ENCODE data around the gene ATP7B.

The ATP7B gene

DNA sequence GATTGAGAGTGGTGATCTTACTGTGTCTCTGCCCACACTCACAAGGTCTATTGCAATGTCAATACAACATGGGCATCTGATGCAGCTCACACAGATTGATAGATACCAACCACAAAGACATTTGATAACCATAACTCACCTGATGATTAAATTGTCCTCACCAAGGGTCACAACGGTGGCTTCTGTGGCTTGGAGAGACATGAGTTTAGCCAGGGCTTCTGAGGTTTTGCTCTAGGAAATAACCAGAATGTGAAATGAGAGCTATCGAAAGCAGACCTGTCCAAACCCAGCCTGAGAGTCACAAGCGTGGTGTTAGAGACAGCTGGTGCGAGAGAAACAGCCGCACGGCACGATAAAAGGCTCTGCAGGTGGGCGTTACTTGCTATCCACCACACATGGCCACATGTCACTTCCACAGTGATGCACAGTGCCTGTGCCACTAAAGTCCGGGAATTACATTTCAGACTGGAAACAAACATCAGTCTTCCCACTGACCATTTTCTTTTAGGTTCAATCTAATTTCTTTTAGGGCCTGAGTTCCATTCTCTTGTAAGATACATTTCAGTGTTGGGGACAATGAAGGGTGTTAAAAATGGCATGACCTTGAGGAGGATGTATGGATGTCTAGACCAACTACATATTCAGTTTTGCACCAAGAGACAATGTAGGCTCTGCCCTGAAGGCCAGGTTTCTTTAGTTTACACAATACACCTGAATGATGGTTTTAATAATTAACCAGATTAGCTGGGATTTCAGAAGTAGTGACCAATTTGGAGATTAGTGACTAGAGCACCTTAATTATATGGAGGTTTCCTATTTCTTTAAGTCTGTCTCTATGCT lies 53.7 kb downstream of the ATP7B start:
- in situ Hi-C loops (cut with HindIII; ENCODE audit: low pct_ligation_motif_present, low pct_unique_long_range_greater_than_20kb, low sequenced_read_pairs), result no loop called here

DNA sequence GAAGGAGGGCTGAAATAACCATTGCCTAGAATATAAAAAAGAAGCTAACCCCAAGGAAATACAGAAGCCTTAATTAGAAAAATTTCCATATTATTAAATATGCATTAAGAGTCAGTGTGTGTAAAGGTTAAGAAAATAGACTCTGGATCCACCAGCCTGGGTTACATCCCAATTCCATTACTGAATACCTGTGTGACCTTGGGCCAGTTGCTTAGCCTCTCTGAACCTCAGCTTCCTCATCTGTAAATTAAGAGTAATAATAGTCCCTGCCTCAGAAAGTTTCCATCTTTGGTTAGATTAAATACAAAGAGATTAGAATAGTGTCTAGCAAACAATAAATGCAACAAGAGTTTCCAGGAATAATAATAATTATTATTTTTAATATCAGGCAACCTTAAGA lies 54.5 kb downstream of the ATP7B start:
- no peak for DNase-seq
- in situ Hi-C loops (cut with HindIII; ENCODE audit: low pct_ligation_motif_present, low pct_unique_long_range_greater_than_20kb, low sequenced_read_pairs), result no loop called here

More for the DNA sequence above, 53.7 kb downstream of the ATP7B start:
- no peak for DNase-seq

DNA sequence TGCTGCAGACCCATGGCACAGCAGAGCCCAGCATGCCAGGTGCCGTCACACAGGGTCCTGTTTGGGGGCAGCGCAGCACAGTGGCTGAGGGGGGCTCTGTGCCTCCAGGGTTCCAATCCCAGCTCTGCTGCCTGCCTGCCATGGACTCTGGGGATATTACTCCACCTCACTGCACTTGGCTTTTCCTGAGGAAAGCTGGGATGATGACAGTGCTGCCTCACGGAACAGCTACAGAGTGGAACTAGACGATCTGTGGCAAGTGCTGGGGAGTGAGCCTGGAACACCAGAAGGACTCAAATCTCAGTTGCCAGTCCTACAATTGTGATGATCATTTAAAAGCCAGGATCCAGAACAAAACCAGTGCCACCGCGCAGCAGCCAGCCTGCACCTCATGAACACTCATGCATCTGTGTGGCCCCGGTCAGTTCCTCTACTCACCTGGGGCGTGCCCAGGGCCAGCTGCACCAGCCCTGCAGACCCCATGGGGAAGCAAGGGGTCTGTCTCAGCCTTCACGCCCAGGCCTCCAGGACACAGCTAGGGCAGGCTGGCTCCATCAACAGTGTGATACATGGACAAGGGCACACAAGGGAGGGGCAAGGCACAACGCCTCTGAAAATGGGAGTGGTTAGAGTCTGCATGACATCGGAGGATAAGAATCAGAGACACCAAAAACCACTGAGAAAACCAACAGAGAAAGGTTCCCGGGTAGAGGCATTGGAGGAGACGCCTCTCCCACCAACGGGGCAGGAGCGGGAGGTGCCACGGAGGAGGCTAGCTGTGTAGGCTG lies 55.2 kb downstream of the ATP7B start:
- in situ Hi-C loops (cut with HindIII; ENCODE audit: low pct_ligation_motif_present, low pct_unique_long_range_greater_than_20kb, low sequenced_read_pairs), result no loop called here
- no peak for DNase-seq

DNA sequence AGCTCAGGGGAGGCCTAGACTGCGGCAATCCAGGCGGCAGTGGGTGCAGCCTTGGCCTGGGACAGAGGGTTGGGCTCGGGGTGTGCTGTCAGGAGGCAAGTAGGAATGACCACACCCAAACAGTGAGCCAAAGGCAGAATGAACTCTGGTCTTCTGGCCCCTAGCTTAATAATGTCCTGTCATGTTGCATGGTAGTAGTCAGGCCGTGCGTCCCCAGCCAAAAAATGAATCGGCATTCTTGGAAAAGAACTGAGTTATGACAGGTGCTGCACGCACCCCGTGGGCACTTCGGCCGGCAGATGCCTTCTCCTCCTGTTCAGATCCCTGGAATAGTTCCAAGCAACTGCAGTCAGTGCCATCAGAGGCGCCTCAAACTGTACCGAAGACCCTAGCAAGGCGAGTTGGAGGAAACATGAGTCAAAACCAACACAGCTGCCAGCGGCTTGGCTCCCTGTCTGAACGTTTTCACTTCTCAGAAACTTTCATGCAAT lies 55.9 kb downstream of the ATP7B start:
- in situ Hi-C loops (cut with HindIII; ENCODE audit: low pct_ligation_motif_present, low pct_unique_long_range_greater_than_20kb, low sequenced_read_pairs), result no loop called here
- no peak for DNase-seq

DNA sequence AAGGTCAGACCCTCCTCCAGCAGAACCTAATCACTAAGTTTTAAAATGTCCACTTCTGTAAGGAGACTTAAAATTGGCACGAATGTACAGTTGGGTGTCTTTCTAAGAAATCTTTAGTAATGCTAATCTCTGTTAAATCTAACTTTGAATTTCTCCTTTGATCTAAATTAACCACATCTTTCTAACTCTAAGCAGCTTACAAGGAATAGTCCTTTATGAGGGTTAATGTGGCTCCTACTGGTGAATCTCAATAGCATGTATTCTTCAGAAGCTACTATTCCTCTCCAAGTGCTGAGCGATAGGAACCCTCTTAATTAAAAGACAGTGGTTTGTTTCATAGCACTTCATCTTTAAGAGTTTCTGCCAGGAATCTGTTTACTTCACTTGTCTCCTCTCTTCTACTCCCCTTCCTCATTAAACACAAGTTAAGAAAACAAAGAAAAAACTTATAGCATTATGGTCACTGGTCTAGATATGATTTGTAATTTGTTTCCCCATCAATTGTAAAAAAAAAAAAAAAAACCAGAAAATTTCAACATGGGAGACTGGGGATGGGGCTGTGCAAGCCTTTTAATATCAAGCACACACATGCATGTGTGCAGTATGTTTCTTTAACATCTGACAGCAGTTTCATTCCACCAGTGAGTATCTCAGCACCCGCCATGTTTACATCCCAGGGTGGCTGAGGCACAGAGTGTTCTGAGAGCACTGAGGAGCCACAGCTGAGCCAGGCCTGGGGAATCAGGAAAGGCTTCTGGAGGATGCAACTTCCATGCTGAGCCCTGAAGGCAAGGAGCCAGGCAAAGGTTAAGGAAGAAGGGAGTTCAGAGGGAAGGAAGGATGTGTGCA lies 57.7 kb downstream of the ATP7B start:
- in situ Hi-C loops (cut with HindIII; ENCODE audit: low pct_ligation_motif_present, low pct_unique_long_range_greater_than_20kb, low sequenced_read_pairs), result no loop called here
- no peak for DNase-seq

DNA sequence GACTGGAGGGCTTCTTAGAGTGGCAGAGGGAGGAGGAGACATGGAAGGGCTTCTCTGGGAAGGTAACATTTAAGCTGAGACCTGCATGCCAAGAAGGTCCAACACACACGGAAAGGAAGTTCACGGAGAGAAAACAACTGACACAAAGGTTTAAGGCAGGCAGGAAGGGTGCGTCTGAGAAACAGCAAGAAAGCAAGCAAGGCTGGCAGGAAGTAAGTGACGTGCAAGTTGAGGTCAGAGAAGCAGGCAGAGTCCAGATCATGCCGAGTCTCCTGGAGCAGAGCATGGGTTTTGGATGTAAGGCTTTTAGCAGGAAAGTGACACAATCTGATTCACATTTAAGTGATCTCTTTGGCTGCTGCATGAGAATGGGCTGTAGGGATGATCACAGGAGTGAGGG lies 60.5 kb downstream of the ATP7B start:
- in situ Hi-C loops (cut with HindIII; ENCODE audit: low pct_ligation_motif_present, low pct_unique_long_range_greater_than_20kb, low sequenced_read_pairs), result no loop called here
- no peak for DNase-seq

DNA sequence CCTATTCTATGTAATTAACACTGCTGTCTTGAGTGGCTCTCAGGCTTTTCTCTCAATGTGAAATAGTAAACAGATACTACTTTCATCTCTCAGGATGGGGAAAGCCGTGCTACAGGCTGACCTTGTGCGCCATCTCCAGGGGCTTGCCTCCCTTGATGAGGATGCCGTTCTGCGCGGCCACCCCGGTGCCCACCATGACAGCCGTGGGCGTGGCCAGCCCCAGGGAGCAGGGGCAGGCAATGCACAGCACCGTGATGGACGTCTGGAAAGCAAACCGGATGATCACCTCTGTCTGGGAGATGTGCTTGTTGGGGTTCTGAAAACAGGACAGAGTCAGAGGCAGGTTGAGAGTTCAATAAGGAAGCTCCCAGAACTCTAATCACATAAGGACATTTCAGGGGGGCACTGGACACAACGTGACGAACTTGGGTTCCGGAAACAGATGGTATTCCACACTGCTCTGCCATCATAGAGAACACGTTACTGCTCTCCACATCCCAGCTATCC lies 65.0 kb downstream of the ATP7B start:
- in situ Hi-C loops (cut with HindIII; ENCODE audit: low pct_ligation_motif_present, low pct_unique_long_range_greater_than_20kb, low sequenced_read_pairs), result no loop called here
- DNase-seq, result no peak

DNA sequence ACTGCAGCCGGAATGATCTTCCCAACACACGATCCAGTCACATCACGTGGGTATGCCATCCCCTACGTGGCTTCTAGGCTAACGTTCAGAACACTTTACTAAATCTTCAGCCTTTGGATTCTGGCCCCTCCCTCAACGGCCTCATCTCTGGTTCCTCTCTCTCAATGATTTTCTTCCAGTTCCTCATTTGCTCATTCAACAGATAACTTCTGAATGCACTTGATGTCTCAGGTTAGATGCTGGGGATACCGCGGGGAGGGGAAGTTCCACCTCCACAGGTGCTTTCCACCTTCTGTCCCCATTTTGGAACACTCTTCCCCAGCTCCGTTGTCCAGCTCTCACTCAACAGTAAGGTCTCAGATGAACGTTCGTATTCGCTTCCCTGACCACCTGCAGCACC lies 66.1 kb downstream of the ATP7B start:
- in situ Hi-C loops (cut with HindIII; ENCODE audit: low pct_ligation_motif_present, low pct_unique_long_range_greater_than_20kb, low sequenced_read_pairs), result no loop called here
- no peak for DNase-seq

DNA sequence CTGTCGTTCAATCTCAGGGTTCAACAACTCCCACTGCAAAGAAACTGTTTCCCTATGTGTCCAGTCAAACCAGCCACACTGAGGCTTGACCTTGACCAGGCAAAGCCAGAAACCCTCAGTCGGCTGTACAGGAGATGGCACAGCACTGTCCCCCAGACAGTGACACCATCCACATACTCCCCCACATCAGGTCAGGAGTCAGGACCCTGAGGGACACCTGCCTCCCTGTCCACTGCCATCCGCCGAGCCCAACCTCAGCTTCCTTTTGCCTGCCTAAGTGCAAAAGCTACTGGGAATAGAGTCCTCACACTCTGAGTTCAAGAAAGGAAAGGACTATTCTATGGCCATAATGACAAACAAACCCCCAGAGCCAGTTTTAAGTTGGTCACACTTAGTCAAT lies 66.8 kb downstream of the ATP7B start:
- DNase-seq, result no peak
- in situ Hi-C loops (cut with HindIII; ENCODE audit: low pct_ligation_motif_present, low pct_unique_long_range_greater_than_20kb, low sequenced_read_pairs), result no loop called here

DNA sequence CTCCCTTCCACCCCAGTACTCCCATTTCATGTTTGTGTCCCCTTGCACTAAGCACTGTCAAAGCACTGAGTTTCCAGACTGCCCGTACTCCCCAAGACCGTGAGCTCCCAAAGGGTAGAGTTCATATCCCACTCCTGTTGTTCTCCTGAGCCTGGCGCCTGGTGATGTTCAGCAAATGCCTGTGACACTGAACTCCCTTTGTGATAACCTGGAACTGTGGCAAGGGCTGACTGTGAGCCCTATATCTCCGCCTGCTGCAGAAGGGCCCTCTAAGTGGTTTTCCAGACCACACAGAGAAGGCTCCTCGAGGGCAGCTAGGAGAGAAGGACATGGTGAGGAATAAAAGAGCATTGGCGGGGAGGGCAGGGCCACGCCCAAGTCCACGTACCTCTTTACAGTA lies 67.5 kb downstream of the ATP7B start:
- DNase-seq, result no peak
- in situ Hi-C loops (cut with HindIII; ENCODE audit: low pct_ligation_motif_present, low pct_unique_long_range_greater_than_20kb, low sequenced_read_pairs), result no loop called here

DNA sequence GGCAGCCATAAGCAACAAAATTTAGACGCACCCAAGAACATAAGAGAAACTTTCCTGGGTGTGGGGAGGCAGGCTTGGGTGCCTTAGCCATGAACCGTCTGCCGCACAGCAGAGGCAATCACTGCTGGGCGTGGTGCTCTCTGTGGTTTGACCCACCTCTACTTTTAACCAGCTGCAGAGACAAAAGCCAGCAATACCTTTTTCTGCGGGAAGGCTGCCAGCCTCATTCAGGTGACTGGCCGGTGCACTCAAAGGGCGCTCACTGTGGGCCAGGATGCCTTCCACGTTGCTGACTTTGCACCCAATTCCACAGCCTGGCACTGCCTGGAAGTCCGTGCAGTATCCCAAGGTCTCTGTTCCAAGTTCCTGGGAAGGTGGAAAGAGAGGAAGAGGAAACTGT lies 69.1 kb downstream of the ATP7B start:
- in situ Hi-C loops (cut with HindIII; ENCODE audit: low pct_ligation_motif_present, low pct_unique_long_range_greater_than_20kb, low sequenced_read_pairs), result no loop called here
- DNase-seq, result no peak

DNA sequence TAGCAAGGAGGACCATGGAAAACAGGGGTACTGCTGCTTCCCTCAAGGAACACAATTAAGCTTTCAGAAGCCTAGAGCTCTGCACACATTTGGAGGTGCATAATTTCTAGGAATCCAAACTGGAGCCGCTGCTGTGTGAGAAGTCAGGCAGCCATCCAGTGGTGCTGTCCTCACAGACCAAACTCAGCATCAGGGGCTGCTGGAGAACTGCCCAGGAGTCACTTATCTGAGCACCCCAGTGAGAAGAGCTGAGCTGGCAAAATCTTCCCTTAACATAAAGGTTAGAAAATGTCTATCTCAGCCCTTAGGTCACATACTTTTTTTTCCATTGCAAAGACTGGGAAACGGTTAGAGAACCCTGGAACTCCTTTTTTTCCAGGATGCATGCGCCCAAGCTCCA lies 72.8 kb downstream of the ATP7B start:
- in situ Hi-C loops (cut with HindIII; ENCODE audit: low pct_ligation_motif_present, low pct_unique_long_range_greater_than_20kb, low sequenced_read_pairs), result no loop called here
- no peak for DNase-seq

DNA sequence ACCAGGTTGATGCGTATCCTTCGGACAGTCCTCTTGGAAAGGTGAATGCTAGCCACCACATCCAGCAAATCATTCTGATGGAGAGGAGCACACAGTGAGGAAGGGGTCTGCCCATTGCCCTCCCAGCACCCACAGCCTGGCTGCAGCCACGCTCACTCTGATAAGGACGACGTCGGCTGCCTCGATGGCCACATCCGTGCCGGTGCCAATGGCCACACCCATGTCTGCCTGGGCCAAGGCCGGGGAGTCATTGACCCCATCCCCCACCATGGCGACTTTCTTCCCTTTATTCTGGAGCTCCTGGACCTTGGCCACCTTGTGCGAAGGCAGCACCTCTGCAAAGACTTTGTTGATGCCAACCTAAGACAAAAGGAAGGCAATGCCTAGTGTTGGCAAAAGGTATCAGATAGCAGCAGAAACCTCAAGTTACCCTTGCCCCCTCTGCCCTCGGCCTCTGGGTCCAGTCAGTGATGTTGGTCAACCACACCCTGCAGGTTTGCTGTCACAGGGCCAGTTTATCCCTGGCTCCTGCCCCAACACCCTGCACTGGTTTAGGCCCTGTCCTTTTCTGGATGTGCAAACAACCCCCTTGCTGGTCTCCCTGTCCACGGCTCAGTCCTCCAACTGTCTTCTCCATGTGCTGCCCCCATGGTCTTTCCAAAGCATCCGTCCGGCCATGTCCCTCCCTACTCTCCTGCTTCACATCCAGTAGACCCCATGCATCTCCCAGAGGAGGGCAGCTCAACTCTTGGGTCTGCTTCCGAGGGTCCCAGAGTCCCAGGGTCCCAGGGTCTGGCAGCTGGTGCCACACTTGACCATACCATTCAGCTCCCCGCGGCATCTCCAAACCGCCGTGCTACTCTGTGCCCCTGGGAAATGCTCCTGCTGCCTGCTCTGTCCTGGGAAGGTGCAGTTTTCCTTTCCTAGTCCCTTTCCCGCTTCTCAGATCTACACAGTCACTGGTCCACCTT lies 73.6 kb downstream of the ATP7B start:
- DNase-seq, result no peak
- in situ Hi-C loops (cut with HindIII; ENCODE audit: low pct_ligation_motif_present, low pct_unique_long_range_greater_than_20kb, low sequenced_read_pairs), result no loop called here

DNA sequence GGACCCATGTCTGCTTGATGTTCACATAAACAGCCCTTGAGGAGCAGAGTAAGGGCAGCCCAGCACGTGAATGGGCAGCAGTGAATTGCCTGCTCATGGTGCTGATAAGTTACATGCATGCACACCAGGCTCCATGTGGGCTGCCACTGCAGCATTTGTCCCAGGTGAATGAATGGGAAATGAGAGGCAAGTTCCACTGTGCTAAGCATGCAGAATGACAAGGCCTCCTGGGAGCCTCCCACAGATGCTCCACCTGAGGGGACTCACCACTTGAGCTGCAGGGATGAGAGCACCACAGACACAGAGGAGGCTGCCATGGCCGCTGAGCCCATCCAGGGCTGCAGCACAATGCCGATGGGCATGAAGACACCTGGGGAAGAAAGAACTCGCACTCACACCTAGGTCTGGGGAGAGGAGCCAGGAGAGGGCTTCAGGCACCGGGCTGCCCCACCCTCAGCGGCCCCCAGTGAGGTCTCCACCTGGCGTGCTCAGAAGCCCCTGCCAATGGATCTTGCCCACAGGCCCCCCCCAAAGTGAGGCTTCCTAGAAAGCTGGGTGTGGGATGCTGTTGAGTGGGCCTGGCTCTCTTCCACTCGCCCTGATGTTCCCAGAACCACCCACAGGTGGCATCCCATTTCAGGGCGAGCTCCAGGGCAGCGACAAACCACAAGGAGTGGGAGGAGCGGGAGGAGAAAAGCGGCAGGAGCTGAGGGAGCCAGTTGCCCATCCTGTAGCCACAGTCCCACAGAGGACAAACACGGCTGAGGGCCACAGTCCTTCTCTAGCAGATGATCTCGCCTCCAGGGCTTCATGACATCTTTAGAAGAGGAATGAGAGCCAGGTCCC lies 75.7 kb downstream of the ATP7B start:
- peak; percentile 20 for DNase-seq
- in situ Hi-C loops (cut with HindIII; ENCODE audit: low pct_ligation_motif_present, low pct_unique_long_range_greater_than_20kb, low sequenced_read_pairs), result no loop called here

DNA sequence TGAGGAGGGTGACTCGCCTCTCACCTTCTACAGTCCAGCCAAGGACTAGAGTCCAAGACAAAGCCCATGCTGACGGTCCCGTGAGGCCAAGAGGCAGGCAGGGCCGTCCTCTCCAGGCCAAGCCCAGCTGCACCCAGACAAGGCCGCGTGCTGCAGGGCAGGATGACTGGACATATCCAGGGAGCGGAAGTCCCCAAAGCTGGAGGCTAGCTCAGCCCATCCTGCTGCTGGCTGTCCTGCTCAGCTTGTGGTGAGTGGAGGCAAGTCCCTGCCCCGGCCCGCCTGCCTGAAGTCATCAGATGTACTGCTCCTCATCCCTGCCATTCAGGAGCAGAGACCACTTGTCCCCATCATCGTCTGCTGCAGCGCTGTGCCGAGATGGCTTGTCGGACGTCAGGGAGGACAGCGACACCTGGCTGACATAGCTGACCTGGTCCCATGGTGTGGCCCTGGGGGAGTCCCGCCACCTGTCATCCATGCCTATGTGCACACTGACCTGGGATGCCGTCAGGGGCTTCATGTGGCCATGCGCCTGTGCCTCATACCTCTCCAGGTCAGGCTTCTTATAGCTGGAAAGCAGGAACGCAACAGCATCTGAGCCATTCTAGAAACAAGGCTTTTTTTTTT lies 76.7 kb downstream of the ATP7B start:
- no peak for DNase-seq
- in situ Hi-C loops (cut with HindIII; ENCODE audit: low pct_ligation_motif_present, low pct_unique_long_range_greater_than_20kb, low sequenced_read_pairs), result no loop called here

DNA sequence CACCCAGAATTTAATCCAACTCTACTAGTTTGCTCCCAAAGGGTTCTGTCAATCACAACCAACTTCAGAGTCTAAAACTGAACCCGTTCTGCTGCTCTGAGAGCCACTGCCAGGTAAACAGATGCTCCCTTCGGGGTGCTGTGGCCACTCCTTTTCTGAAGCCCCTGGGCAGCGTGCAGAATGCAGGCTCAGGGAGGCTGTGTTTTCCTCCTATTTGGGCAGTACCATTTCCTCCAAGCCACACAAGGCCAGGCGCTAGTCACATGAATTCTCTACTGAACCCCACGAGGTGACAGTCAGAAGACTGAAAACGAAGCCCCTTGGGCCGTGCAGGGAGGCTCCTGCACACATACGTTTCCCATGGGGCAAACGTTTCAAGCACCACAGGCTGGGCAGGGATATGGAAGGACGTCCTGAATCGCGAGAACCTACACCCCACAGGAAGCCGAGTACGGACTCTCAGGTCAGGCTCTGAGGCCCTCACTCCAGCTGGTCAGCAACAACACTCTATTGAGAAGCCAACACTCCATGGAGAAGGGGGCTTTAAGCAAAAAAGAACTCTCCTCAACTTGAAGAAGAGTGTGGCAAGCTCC lies 77.7 kb downstream of the ATP7B start:
- DNase-seq, result no peak
- in situ Hi-C loops (cut with HindIII; ENCODE audit: low pct_ligation_motif_present, low pct_unique_long_range_greater_than_20kb, low sequenced_read_pairs), result no loop called here
